ENCODE measurements around the gene FOLR1.

The FOLR1 gene

GRCh38 chr11:72245263-72245816 lies 53.4 kb downstream of the FOLR1 start:
- TF ChIP-seq GATA2 (IDR thresholded peaks at IDR 0.05; ENCODE audit: low read depth, low read length), result no peak
- no peak for TF ChIP-seq GATA3 (IDR thresholded peaks at IDR 0.05; ENCODE audit: low read depth, low read length)
